Stimulated activated CD8-positive, alpha-beta memory T cell treated with anti-CD3 and anti-CD28 coated beads, Interleukin-4, amount 100 ng/mL, for 24 hours (primary cell): ENCODE results near the gene AFAP1L2.
A peak's percentile ranks its signal among the peaks of the same experiment; 100 is the strongest.
"Not testable (repeated sequence)": the region's sequence is repeated elsewhere in the genome, so short reads cannot be mapped to it uniquely, and the experiment has no call there.

Experiments used
- DNase-seq: peaks from one replicate; pipeline ENCODE4 v3.0.0-alpha.2; 2020; ENCODE audit warnings: low read depth

Gene AFAP1L2

DNA sequence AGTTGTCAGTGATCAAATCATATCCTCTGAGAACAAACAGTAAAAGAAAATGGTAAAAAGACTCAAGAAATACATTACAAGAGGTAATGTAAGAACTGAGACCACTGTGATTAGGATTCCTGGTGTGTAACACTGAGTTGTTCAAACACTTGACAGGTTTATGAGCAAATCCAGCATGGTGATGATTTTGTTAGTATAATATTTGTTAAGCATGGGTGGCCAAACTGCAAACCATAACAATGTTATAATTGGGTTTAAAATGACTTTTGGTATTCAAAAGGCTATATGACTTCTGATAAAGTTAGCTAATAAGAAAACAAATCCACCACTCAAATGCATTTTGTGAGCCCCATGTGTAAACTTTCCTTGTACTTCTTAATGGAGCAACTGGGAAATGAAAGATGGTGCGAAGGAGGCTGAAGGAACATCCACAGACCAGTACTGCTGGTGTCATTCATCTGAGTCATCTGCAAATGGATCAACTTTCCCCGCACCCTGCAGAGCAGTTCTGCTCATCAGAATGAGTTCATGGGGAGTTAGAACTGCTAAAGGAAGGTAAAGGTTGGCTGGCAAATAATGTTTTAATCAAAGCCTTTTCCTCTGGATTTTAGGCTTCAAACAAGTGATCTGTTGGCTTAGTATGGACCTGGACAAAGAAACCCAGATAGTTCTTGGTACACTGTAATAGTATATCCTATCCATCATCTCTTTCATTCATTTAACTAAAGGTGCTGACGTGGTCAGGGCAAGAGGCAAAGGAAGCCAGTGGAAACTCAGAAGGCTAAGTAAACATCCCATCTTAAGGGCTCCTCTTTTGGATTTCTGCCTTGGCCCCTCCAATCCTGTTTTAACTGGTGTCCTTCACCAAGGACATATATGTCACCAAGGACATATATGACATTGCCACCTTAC, 45.0 kb downstream of the AFAP1L2 start:
- no peak for DNase-seq

DNA sequence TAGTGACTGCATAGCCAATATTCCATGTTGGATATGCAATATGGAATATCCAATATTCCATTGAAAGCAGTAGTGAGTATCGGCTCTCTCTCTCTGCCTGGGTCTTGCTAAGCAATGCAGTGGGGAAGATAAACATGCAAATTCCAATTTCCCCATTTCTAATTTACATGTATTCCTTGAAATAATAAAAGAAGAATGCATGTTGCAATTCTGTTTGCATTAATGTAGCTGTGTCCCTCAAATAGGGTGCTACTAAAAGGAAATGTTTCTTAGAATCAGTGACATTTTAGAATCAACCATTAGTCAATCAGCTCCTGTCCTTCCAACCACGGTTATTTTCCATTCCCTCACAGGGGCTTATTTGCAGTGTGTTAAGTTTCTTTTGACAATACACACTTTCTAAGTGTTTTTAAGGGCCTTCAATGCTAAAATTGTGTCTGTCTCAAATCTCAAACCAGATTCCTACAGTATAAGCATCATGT, 46.7 kb downstream of the AFAP1L2 start:
- DNase-seq: no peak

DNA sequence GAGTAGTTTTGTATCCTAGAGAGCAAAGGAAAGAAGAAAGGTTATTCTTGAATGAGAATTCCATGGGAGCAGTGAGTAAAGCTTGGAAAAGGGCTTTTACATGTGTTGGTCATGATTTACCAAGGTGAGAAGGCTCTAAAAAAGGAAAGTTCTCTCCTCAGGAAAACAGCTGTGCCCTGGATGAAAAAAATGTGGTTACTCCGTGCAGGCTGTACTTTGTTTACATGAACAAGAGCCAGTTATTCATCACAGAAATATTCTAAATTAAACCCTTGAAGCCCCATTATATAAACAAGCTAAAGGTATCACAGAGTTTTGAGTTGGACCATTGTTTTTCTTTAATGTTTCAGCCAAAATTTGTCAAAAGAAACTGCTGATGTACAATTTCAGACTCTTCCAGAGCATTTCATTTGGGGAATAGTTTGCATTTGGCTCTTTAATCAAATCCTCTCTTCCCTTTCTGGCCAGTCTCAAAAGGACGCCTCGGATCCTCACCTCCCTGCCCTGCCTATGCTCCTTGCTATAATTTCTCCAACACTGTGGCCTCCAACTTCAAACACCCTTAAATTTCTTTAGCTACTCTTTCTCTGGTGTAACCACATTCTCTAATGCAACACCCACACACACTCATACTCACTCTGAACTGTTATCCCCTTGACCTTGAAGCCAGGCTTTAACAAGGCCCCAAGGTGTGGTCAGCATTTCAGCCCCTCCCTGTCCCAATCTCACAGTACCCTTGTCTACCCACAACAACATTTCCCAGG, 47.4 kb downstream of the AFAP1L2 start:
- DNase-seq: no peak

DNA sequence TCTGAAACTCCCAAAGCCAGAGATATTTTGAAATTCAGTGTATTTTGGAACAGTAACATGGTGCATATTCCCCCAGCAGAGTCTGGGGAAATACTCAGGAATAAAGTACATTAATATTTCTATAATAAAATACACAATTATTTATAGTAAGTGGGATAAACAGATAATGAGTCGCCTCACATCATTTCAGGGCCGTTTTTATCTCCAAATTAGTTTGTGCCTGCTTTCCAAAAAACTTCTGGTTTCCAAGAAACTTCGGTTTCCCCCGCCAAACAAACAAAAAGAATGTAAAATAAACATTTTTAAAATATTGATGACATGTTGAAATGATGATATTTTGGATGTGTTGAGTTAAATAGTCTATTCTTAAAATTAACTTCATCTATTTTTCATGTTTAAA, 48.2 kb downstream of the AFAP1L2 start:
- DNase-seq: no peak

DNA sequence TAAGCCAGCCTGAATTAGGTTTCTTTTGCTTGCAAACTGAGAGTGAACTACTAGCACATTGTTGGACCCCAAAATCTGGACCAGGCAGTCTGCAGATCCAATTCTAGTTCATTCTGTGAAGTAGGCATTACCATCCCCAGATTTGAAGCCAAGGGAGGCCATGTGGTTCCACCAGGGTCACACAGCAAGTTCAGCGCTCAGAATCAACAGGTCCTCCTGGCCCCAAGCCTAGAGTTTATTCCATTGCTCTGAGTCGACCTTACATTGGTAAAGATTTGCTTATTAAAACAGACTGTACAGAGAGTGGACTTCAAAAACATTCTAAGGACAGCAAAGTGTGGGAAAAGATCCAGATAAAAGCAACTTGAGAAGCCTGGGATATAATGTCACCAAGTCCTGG, 50.9 kb downstream of the AFAP1L2 start:
- no peak for DNase-seq

DNA sequence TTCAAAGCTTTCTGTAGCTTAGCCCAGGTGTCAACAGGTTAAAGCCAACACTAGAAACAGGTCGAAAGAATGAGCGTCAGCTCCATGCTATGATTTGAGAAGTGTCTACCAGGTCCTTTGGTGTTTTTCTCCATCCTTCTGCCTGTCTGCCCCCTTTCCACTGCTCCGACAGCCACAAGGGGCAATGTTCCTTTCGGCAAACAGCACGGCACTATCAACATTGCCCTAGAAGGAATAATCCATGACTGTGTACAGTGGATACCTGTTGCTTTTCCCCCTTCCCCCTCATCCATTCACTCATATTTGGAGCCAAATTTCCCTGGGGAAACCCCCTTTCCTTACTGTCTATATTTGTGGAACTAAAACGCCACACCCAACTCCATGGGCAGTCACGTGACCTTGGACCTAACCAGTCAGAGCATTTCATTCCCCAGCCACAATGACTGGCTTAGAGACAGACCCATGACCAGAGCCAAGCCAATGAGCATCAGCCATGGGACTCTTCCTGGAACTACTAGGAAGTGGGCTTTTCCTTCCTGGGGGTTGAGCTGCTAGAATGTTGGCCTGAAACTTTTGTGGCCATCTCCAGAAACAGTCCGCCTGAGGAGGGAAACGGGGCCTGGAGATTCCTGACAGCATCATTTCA, 51.5 kb downstream of the AFAP1L2 start:
- DNase-seq: no peak

DNA sequence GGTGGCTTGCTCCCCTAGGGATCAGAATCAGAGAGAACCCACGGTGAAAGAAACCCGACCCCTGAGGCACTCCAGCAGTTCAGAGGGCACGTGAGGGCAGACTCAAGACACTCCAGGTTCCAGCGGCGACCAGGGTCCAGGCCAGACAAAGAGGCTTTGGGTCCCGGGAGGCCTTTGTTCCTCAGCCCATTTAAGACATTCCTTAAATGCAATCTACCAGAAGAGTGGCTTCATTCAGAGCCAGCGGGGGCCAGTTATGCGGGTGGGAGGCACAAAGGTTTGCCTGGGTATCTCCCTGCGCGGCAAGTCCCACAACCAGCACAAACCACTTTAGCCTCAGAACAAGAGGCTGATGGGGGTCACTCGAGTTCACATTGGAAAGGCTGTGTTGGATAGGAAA, 53.6 kb downstream of the AFAP1L2 start:
- DNase-seq: no peak

DNA sequence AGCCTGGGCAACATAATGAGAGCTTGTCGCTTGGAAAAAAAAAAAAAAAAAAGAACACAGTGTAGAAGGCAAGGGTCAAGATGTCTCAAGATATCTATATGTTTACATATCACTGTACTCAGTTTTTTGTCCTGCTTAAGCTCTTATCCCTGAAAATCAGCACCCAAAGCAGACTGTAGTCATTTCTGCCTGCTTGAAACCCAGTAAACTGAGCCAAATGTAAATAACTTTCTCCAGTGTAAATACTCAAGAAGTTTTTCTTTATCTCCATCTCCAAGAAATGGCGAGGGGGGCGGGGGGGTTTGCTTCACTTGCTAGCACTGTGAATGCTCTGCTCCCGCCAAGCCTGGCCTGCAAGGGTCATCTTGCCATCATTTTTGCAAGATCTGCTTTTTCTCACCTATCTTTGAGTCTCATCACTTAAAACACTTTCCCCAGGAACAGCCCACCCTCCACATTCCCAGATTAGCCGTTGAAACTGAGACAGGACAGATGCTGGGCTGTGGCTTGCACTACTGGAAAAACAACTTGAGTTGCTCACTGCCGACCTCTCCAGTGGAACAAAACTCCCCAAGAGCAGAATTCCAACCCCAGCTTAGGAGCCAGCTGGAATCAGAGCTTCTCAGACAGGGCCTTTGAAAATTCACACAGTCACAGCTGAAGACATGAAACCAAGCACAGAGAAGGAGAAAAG, 54.6 kb downstream of the AFAP1L2 start:
- DNase-seq: no peak

DNA sequence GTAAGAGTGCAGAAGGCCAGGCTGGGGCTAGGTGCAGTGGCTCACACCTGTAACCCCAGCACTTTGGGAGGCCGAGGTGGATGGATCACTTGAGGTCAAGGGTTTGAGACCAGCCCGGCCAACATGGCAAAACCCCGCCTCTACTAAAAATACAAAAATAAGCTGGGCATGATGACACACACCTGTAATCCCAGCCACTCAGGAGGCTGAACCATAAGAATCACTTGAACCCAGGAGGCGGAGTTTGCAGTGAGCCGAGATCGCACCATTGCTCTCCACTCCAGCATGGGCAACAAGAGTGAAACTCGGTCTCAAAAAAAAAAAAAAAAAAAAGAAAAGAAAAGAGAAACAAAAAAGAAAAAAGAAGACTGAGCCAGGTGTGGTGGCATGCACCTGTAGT, 55.2 kb downstream of the AFAP1L2 start:
- not testable (repeated sequence) for DNase-seq

DNA sequence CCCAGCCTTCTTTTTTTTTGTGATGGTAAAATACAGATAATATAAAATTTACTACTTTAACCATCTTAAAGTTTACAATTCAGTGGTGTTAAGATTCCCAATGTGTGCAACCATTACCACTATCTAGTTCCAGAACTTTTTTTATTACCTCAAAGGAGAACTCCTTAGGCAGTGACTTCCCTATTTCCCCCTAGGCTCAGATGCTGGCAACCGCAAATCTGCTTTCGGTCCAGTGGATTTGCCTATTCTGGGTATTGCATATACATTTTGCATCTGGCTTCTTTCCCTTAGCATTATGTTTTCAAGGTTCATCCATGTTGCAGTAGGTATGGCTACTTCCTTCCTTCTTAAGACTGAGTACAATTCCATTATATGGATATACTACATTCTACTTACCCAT, 56.5 kb downstream of the AFAP1L2 start:
- no peak for DNase-seq

DNA sequence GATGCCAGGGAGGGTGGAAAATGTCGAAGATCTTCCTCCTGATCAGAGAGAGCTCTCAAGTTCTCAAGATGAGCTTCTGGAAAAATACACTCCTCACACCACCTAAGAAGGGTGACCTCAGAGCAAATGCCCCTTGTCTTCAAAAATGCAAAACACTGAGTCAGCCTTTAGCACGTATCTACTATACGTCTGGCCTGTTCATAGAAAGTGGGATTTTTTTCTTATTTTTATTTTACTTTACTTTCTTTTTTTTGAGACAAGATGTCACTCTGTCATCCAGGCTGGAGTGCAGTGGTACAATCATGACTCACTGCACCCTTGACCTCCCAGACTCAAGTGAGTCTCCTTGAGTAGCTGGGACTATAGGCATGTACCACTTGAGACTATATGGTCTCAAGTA, 57.1 kb downstream of the AFAP1L2 start:
- no peak for DNase-seq

DNA sequence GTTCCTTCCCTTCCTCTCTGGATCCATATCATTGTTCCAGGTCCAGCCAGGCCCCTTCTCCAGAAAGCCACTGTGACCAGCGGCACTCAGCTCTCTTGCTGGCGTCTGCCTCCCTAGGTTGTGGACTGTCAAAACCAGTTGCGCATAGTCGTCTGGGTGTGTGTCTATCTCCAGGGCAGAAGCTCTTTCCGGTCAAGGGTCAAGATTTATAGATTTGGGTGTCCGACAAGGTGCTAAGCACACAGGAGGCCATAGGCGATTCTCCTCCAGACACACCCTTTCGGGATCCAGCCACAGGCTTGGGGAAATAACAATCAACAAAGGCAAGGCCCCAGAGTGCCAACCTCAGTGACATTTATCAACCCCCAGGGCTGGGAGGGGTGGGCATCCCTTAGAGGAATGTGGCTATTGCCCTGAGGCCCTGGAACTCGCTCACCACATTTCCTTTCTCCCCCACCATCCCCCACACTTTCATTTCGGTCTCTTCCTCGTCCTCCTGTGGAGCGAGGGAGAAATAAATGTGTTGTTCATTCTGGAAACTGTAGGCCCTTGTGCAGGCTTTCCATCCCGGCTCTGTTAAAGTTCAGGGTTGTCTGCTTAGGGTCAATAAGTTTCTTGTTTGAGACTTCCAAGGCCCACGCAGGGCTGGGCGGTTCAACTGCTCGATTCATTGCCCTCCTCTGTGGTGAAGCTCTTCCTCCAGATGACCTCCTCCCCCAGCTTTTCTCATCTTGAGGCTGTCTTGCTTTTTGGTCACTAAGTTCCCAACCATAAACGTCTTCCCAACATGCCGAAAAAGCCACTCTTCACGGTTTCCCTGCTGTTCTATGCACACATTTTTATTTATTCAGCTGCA, 57.9 kb downstream of the AFAP1L2 start:
- DNase-seq: no peak

DNA sequence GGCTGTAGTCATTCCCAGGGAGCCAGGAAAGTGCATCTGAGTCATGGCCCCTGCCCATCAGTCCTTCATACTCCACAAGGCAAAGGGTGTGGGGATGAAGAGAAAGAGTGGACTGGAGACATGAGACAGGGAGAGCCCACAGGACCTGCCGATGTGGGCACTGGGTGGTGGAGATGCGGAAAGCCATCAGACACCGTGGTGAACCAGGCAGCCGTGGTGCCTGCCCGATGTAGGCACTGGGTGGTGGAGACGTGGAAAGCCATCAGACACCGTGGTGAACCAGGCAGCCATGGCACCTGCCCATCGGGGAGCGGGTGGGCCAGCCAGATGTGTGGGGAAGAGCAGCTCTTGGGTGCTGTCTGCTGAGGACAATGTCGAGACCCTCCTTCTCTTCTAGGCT, 58.6 kb downstream of the AFAP1L2 start:
- DNase-seq: no peak

DNA sequence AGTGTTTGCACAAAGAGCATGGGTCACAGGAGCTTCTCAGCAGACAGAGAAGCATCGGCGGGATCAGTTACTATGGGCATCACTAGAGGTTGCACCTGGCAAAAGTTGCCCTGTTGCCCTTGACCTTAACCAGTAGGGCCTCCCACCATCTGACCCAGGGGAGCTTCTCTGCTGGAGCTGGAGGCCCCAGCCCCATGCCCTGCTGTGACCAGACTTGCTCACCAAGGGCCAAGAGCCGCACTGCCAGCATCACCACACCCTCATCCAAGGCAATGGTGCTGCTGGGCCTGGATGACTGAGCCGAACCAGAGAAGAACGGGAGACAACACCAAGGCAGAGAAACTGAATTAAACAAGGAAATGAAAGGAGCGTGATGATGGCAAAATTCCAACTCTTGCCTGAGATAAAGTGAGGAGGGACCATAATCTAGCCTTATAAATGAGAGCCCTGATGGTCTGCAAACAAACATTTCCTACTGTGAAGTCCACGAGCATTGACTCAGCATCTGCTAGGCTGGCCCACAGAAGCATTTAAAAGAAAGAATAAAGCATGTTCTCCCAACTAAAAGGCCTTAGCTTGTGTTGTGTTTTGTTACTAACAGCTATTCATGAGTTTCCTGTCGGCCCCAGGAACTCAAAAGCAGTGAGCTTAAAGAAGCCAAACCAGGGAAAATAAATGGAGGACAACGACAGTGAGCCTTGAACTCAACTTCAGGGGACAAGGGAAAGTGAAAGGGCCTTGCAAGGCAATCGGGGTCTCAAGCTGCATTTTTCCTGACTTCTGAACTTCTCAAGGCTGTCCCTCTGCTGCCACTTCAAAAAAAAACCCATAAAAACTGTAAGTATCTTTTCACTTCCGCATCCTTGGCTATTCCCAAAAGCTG, 60.4 kb downstream of the AFAP1L2 start:
- DNase-seq: no peak

DNA sequence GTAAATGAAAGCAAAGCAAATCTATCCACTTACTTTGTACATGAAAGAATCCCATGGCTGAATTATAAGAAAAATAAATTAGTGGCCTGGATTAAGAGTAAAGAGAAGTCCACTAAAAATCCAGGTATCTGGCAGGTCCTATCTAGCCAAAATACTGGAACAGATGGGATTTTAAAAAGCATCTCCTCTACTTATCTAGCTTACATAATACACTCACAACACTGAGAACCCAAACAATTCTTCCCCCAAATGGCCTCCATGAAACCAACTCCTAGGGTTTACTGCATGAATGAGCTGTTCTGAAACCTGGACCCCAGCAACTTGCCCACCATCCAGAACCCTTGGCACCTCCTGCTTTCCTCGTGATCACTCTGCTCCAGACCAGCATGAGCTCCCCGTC, 61.3 kb downstream of the AFAP1L2 start:
- no peak for DNase-seq

DNA sequence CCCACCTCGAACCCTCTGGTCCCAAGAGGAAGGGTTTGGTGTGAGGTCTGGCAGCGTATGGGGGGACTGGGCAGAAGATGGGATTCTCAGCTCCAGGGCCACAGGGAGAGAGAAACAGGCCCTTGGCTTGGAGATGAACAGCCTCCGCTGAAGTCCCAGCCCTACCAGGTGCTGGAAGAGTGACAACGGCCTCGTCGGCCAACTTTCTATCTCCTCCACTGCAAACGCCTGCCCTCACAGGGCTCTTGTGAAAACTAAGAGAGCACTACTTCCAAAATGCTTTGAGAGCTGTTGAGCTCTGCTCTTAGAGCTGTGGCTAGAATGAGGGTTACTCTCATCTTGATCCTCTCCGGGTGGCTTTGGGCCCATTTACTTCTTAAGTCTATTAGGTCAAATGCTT, 63.5 kb downstream of the AFAP1L2 start:
- no peak for DNase-seq

DNA sequence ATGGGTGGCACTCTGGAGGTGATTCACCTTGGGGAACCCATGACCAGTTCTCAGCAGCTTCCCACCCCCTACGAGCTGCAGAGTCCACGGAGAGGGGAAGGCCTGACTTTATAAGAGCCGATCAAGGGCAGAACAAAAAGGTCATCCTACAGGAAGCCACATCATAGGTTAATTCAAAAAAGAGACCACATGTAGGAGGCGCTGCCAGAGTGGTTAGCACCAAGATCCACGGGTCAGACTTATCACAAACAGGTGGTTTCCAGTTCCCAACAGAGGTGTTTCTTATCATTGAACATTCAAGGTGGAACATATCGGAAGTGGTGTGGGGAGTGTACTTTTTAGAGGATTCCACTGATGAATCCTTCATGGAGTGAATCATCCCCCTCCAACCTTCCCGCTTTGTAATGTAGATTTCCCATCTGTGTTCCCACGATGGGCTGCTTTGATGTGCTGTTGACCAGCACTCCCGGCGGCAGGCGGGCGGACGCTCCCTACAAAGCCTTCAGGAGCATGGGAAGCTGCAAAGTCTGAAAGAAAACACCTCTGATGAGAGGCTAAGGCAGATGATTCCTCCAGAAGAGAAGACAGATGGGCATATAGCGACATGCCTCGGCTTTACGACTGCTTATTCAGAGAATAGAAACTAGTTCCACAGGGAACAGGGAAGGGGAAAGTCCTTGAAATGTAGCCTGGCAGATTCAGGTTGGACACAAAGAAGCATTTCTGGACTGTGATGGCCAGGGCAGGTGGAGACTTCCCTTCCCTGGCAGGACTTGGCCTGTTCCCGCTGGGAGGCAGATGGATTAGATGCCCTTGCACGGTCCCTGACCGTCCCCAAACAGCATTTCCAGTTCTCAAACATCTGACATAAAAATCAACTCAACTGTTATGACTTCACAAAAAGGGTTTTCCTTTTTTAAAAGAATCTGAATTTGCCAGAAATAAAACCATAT, 66.5 kb downstream of the AFAP1L2 start:
- peak; percentile 25 for DNase-seq

DNA sequence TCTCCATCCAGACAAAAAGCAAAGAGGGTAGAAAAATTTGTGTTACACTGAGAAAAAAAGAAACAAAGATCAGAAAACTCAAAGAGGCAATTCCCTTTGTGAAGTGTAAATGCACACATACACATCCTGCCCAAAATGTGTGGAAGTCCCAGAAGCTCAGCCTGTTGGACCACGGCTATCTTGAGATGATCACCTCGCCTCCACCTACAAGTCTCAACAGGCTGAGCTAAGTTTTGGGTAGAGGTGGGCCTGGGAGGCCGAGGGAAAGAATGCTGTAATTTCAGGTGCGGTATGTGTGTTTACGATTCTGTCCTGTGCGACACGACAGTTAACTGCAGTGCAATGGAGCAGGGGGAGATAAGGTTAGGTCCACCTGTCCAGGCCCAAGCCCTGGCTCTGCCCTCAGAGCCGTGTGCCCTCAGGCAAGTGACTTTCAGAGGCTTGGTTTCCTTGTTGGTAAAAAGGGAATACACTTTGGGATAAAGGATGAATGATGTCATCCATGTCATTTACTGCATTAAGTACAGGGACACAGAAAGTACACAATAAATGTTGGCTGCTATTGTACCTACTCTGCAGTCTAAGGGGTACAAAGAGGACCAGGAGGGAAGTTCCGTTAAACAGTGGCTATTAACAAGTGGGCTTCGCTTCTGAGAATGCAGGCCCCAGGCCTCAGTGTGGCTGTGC, 67.3 kb downstream of the AFAP1L2 start:
- DNase-seq: no peak
